HG03025 (cell line): ENCODE measurements around the gene TRIM41.
"Not testable (repeated sequence)": the region's sequence is repeated elsewhere in the genome, so short reads cannot be mapped to it uniquely, and the experiment has no call there.

Source experiments
- ATAC-seq: cut with Tn5 transposase; IDR thresholded peaks from one replicate; pipeline ENCODE4 v1.9.1; 2021; ENCODE audit warnings: mild to moderate bottlenecking, moderate library complexity; ENCODE audit not compliant: unreplicated experiment, low FRiP score

TRIM41 gene

DNA sequence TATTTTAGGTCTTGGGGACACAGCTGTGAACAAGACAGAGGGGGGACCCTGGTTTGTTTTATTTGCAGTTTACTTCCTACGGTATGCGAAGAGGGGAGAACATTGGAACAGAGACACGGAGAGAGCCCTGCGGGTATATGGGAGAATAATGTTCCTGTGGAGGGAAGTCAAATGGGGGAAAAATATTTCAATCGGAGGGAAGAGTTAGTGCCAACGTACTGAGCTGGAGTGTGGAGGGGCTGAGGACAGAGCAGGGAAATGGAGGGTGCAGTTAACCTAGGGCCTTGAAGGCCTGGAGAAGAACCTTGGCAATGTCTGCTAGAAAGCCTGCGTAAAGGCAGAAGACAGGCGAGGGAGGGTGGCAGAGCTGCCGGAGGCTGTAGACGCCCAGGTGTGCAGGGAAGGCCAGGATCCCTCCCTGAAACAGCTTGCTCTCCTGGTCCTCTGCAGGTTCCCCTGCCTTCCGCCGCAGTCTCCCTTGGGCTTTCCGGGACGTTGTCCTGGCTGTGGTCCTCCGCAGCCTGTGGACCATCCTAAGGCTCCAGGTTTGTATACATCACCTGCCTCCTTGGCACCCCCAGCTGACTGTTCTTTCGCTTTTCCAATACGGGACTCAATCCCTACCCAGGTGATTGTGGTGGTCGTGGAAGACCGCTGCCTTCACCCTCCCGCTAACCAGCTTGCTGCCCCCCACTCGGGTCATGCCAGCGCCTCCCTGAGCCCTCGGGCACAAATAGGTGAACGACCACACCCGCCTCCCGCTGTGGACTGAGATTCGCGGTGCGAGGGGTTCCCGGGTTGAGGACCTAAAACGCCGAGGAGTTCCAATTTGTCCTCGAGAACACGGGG lies 22.6 kb downstream of the TRIM41 start:
- ATAC-seq, result no peak

DNA sequence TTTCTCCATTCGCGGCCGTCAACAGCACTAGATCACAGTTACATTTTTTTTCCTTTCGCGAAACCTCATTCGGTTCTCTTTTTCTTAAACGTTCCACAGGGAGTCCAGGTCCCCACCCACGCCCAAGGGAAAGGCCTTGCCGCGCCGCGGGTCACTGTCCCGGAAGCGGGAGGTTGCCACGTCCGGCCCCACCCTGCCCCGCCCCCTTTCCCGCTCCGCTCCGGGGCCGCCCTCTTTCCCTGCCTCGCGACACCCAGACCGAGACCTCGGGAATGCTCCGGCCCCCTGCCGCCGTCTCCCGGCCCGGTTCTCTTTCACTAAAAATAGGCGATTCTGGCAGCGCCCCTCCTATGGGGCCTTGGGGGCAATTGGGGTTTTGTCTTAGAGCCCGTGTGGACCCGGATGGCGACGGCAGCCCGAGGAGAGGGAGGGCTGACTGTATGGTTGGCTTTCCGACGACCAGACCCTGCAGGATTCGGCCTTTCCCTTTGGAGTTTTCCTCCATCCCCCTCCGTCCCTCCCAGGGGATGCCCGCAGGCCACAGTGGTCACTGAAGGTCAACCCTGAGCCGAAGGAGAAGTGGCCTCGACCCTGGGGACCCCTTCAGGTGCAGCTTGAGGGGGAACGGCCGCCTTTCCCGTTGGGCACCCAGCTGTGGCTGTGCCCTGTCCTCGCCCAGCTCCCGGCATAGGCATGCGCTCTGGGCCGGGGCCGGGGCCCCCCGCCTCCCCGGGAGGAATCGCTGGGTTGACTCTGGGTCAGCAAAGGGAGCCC lies 23.4 kb downstream of the TRIM41 start:
- ATAC-seq, result peak; percentile 46

DNA sequence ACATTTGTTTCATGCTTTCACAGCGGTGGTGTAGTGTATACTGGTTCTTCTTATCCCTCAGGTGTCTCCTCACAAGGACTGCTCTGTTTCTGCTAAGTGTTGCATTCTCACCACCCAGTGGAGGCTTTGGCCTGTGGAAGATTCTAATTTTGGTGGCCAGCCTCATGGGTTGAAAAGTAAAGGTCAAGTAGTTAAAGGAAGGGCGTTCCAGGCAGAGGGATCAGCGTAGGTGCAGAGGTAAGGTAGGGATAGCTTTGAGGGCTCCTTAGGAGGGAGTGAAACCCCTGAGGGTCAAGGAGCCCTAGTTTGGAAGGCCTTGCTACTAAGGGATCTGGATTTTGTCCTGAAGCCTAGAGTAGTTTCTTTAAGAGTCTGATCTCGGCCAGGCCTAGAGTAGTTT lies 25.2 kb downstream of the TRIM41 start:
- ATAC-seq, result no peak

DNA sequence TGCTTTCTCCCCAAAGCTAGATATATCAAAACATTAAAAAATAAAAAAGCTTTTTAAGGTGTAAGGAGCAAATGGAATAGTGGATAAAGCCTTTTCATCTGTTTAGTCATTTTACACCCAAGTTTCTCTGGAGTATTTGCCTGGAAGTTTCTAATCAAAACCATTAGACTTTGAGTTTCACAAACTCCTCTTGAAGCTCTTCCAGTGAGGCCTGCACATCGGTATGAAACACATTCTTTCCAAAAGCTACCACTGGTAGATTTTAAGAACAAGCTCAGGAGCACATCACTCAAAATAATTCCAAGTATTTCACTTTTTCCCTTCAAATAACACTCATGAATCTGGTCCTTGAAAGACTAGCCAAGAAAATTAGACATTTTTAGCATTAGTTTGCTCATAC lies 32.2 kb downstream of the TRIM41 start:
- ATAC-seq, result no peak

DNA sequence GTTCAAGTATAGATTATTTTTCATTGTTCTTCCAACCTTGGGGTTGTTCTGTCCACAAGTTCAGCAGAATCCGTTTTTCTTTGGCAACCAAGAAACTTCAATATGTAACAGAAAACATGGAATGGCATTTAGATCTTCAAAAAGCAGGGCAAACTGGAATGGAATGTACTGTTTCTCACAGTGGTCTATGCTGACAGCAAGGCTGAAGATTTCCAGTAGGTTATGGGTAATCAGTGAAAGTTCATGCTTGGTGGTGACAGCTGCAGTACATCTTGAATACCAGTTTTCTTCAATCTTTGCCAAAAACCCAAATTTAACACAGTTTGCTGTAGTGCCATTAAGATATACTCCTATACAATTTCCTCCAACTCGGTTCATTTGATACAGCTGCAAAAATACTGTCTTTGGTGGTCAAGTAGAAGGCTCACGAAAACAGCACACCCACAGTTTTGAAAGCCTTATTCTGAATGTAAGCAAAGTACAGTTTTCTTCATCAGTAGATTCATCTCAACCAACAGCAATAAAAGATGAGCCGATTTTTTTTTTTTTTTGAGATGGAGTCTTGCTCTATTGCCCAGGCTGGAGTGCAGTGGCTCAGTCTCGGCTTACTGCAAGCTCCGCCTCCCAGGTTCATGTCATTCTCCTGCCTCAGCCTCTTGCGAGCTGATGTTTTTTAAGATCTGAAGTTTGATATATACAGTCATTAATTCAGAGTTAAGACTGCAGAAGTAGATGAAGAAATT lies 32.9 kb downstream of the TRIM41 start:
- no peak for ATAC-seq

DNA sequence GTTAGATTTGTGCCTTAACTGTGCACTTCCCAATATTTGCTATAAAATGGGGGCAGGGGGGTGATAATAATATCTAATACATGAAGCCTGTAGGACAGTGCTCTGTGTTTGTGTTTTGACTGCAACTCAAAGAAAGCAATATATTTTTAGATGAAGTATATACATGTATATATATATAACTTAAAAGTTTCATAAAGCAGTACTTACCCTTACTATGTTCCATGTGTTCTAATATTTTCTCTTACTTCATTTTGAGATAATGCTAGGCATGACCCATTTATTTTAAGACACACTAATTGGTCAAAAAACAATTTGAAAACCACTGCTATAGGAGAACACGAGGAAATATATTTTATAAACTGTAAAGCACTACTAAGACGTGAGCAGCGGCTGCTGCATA lies 35.5 kb downstream of the TRIM41 start:
- ATAC-seq, result no peak

DNA sequence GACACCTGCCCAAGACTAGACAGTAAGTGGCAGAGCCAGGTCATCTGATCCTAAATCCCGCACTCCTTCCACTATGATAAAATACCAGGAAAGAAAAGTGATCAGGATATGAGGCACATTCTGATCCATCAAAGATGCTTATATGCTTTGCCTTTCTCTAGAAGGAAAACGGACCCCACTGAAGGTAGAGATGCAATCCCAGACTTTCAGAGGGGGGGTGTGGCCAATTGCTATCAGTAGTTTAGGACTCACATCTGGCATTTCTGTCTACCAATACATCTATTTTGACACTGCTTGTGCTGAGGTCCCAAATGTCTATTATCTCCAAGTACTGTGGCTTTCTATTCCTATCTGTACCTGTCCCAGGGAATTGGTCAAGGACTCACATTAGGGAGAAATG lies 36.2 kb downstream of the TRIM41 start:
- ATAC-seq, result no peak

DNA sequence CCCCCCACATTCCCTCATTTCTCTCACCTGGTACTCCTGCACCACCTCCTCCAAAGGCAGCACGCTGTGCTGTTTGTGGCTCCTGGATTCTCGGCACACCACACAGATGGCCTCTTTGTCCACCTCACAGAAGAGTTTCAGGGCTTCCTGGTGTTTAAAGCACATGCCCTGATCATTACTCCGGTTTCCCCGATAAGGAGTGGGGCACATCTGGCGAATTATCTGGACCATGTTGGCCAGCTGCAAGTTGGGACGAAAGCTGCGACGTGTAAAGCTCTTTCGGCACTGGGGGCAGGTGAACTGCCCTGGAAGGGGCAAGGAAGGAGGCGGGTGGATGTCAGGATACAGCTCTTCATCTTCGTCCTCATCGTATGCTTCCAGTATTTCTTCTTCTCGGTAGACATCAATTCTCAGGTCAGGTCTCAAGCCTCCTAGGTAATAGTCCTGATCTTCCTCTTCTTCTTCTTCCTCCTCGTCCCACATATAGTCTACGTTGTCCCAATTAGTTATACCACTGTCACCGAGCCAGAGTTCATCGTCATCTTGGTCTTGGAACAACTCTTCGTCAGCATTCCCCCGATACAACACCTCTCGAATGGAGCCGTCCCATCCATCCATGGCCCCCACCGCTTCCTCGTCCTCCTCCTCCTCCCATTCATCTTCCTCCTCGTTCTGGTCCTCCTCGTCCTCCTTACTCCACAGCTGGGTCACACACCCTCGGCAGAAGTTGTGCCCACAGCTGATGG lies 37.1 kb downstream of the TRIM41 start:
- no peak for ATAC-seq

DNA sequence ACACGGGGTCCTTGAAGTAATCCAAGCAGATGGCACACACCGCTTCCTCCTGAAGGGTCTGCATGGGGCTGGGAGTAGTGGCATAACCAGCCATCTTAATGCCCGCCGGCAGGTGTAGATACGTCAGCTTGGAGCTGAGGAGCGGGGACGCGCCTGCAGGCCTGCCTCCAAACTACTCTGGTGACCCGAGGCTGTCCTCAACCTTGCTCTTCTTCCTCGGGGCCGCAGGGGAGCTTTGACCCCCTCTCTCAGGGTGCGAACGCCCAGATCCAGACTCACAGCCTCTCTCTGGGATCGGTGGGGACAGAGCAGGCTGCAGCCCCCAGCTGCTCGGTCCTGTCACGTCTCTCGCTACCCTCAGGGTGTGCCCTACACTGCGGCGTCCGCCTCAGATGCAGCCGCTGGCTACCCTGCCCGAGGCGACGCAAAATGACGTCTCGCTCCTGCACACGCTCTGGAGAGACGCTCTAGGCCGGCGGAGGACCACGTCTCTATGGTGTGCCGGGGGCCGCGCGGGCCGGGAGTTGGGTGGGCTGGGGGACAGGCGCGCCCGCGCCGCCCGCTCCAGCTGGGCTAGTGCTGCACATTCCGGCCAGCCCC lies 37.7 kb downstream of the TRIM41 start, which contains the start of gene TRIM52:
Gene TRIM52, minus strand, starts transcription at position 424 of the 600 bp plus-strand sequence. Its CDS starts 330 bp downstream, at position 94.
- peak; percentile 73 for ATAC-seq

DNA sequence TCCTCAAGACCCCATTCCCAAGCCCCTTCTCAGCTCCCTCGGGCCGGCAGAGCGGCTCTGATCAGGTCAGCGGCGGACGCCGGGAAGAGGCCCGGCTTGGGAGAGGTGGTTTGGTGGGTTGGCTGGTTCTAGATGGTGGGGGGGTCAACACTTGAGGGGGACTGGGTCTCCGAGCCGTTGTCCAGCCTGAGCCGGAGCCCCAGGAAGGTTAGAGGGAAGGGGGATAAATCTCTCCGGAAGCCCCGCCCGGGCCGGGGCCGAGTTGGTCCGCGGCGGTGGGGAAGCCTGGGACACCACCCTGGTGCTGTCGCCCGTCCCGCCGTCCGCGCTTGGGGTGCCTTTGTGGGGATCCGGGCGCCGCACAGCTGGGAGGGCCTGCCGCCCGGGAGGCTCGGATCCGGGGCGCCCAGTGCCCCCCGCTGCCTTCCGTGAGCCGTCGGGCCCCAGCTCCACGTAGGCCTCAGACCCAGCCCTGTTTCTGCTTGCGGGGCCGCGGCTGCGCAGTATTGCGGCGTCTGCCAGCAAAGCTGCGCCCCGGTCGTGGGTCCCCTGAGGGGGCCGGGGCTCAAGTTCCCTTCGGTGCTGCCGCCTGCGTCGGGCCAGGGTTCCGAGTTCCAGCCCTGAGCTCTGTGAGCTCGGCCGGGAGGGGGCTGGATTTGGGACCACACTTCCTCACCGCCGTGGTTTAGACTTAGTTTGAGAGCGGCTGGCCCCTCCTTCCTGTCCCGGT lies 38.4 kb downstream of the TRIM41 start:
- ATAC-seq, result peak; percentile 54

DNA sequence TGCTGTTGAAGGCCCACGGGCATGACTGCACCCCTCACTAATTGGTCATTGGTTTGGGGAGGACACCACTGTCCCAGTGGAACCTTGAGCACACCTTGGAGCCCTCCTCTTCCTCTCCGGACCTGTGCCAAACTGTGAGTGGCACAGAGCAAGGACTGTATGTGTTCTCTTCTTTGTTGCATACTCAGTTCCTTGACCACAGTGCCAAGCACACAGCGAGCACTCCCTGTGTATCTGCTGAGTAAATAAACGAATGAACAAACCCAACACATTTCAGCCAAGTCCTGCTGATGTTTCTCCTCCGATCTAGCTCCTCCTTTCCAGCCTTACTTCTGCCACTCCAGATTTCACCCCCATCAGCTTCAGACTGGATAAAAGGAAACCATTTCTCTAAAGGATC lies 40.6 kb downstream of the TRIM41 start:
- no peak for ATAC-seq

DNA sequence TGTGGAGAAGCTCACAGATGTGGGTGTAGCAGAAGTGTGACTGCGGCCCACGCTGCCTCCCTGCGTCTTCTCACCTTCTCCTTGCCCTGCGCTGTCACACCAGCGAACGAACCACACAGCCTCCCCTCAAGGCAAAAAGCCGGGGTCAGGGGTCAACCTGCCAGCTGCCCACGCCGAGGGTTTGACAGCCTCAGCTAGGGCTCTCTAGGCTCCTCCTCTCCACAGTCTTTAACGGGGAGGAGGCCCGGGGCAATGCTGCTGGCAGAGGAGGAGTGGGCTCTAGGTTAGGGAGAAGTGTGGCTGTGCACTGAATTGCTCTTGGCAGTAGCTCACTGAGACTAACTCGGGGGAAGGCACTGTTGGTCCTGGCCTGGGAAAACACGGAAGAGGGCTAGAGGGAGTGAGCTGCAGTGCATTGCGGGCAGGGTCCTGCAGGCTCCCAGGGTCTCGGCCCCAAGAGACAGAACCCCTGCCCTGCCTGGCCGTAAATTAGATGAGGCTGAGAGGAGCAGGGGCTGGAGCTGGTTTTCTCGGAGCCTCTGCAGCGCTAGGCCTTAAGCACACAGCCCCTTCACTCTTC lies 42.1 kb downstream of the TRIM41 start:
- ATAC-seq, result no peak

DNA sequence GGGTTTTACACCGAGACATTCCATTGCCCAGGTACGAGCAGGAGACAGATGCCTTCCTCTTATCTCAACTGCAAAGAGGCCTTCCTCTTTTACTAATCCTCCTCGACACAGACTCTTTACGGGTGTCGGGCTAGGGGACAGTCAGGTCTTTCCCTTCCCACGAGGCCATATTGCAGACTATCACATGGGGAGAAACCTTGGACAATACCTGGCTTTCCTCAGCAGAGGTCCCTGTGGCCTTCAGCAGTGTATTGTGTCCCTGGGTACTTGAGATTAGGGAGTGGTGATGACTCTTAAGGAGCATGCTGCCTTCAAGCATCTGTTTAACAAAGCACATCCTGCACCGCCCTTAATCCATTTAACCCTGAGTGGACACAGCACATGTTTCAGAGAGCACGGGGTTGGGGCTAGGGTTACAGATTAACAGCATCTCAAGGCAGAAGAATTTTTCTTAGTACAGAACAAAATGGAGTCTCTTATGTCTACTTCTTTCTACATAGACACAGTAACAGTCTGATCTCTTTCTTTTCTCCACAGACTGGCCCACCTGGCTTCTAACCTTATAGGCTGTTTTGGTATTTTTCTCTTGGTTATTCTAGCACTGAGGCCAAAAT lies 44.3 kb downstream of the TRIM41 start:
- not testable (repeated sequence) for ATAC-seq

DNA sequence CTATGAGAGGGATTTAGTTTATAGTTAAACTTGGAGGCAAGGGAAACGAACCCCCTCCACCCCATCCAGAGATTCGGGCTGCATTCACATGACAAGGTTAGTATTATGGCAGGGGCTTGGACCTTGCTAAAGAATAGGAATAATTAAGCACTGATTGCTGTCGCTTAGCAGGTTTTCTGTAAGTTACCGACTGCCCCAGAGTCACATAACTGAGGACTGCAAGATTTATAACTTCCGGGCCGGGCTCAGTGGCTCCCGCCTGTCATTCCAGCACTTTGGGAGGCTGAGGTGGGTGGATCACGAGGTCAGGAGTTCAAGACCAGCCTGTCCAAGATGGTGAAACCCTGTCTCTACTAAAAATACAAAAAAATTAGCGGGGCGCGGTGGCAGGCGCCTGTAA lies 44.8 kb downstream of the TRIM41 start:
- ATAC-seq, result not testable (repeated sequence)

DNA sequence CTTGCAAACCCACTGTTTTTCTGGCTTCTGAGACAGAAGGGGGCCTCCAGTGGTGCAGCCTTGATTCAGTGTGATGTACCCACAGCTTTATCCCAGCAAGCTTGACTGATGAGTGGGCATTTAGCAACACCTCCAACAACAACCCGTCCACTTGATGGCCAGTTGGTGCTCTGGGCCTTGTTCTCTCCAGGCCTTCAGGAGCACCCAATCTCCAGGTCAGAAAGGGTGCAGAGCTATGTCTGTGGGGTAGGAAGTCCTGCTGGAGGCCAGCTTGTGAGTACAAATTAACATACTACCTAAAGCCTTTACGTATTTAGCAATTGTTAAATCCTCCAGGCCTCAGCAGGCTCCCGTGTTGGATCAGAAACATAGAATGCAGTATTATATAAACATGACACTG lies 48.0 kb downstream of the TRIM41 start:
- no peak for ATAC-seq

DNA sequence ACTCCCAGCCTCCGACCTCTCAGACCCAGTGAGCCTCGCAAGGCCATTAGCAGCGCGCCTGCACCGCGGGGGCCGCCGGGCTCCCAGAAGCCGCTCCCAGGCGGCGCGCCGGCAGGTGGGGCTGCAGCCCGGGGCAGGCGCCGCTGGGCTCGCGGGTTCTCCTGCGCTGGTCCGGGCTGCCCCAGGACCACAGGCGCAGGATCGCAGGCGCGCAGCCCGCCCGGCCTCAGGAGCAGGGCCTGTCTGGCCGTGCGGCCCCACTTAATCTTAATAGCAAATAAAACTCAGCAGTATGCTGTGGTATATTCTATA lies 50.3 kb downstream of the TRIM41 start:
- not testable (repeated sequence) for ATAC-seq

DNA sequence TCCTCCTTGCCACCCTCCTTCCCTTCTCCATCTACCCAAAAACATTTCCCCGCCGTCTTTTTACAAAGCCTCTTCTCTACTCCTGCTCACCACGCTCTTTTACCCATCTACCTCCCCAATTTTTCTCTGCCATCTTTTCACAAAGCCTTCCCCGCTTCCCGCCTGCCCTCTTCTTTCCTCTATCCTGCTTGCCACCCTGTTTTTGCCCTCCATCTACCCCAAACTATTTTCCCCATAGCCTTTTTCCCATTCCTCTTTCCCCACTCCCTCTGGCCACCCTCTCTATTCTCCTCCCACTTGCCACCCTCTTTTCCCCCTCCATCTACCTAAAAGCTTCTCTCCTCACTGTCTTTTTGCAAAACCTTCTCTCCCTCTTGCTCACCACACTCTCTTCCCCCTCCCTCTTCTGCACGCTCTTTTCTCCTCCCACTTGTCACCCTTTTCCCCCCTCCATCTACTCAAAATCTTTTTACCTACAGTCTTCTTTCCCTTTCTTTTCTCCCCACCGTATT lies 57.2 kb downstream of the TRIM41 start:
- ATAC-seq, result no peak
